ENCODE results near the gene NUP188. TPM values are rescaled to one million over a fixed set of nuclear protein-coding genes. Genes with fewer than 3 reads are reported as not detected.
"Not testable (repeated sequence)": the region's sequence is repeated elsewhere in the genome, so short reads cannot be mapped to it uniquely, and the experiment has no call there.

NUP188 gene
- total RNA-seq, 1 donor from 2014 or later, result 66.7 TPM

DNA sequence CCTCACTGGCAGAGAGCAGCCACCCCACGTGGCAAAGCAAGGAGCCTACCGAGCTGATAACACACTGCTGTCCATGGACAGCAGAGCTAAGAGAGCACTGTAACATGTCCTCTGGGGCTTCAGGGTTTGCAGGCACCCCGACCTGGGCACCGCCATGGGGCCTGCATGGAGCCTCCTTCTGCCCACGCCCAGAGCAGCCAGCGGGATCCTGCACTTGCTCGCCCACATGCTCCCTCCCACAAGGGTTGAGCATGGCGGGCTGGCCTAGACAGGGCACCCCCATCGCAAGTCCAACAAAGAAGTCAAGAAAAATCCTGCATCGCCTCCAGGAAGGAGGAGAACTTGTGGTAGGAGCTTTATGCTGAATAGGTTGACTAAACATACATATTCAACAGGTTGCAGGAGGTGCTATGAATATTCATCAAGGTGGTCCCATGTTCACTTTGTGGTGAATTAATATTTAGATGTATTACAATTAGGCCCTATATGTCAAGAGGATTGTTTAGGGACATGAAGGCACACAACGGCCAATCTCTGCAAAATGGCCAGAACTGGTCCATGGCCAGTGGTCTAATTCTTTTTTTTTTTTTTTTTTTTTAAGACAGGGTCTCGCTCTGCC, 85.2 kb downstream of the NUP188 start:
- Histone ChIP-seq H3K9ac (no peak overlapping the region), H3F3A (ENCODE audit: low read depth) (peaks cover 16% of the 10 kb centered on the region), H3K4me1 (peaks cover 4% of the 10 kb centered on the region), H3K9me3 (ENCODE audit: low read depth) (no peaks in the 10 kb centered on the region), H3K4me2 (no peak overlapping the region), H3K79me2 (ENCODE audit: low read depth) (peaks cover 11% of the 10 kb centered on the region), H3K27ac (no peak overlapping the region), H3K4me3 (no peak overlapping the region), H4K20me1 (ENCODE audit: low read depth) (peaks cover 8% of the 10 kb centered on the region), H3K36me3 (no peaks in the 10 kb centered on the region), H2AFZ (replicated peaks) (no peak overlapping the region), H3K27me3 (no peaks in the 10 kb centered on the region)
- no peak overlapping the region for H3K27ac Mint-ChIP-seq
- peaks cover 27% of the 10 kb centered on the region for H3K4me1 Mint-ChIP-seq
- H3K9me3 Mint-ChIP-seq, result no peaks in the 10 kb centered on the region
- TF ChIP-seq EZH2 (IDR thresholded peaks at IDR 0.05) (no peak), EZH2phosphoT487 (IDR thresholded peaks at IDR 0.05) (no peak)
- TF ChIP-seq, protein P1, sequence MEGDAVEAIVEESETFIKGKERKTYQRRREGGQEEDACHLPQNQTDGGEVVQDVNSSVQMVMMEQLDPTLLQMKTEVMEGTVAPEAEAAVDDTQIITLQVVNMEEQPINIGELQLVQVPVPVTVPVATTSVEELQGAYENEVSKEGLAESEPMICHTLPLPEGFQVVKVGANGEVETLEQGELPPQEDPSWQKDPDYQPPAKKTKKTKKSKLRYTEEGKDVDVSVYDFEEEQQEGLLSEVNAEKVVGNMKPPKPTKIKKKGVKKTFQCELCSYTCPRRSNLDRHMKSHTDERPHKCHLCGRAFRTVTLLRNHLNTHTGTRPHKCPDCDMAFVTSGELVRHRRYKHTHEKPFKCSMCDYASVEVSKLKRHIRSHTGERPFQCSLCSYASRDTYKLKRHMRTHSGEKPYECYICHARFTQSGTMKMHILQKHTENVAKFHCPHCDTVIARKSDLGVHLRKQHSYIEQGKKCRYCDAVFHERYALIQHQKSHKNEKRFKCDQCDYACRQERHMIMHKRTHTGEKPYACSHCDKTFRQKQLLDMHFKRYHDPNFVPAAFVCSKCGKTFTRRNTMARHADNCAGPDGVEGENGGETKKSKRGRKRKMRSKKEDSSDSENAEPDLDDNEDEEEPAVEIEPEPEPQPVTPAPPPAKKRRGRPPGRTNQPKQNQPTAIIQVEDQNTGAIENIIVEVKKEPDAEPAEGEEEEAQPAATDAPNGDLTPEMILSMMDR (IDR thresholded peaks at IDR 0.05), result no peak
- DNase-seq (ENCODE audit: low spot score), result no peak
- no peaks in the 10 kb centered on the region for H3K36me3 Mint-ChIP-seq
- H3K27me3 Mint-ChIP-seq (ENCODE audit: insufficient read depth, low read depth), result peaks cover 13% of the 10 kb centered on the region
- no peak overlapping the region for H3K4me3 Mint-ChIP-seq

DNA sequence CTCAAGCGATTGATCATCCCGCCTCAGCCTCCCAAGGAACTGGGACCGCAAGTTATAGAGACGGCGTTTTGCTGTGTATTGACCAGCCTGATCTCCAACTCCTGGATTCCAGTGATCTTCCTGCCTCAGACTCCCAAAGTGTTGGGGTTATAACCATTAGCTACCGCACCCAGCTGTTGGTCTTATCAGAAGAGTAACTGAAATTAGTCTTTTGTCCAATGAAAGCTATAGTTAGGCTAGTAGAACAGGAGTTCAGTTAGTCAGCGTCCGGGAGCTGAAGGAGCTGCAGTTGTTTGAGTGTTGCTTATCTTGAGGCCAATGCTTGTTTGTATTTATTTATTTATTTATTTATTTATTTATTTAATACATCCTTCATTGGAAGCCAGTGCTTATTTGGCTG, 85.7 kb downstream of the NUP188 start:
- peaks cover 4% of the 10 kb centered on the region for H3K4me1 ChIP-seq
- H3K27ac Mint-ChIP-seq, result no peak overlapping the region
- H3F3A ChIP-seq (ENCODE audit: low read depth), result peaks cover 16% of the 10 kb centered on the region
- no peak overlapping the region for H3K9ac ChIP-seq
- no peaks in the 10 kb centered on the region for H3K27me3 ChIP-seq
- DNase-seq (ENCODE audit: low spot score), result no peak
- no peaks in the 10 kb centered on the region for H3K9me3 Mint-ChIP-seq
- no peak overlapping the region for H3K27ac ChIP-seq
- no peaks in the 10 kb centered on the region for H3K36me3 Mint-ChIP-seq
- H3K79me2 ChIP-seq (ENCODE audit: low read depth), result peaks cover 15% of the 10 kb centered on the region
- no peak overlapping the region for H3K4me3 Mint-ChIP-seq
- no peak overlapping the region for H3K4me2 ChIP-seq
- H4K20me1 ChIP-seq (ENCODE audit: low read depth), result peaks cover 13% of the 10 kb centered on the region
- peaks cover 13% of the 10 kb centered on the region for H3K27me3 Mint-ChIP-seq (ENCODE audit: insufficient read depth, low read depth)
- no peaks in the 10 kb centered on the region for H3K36me3 ChIP-seq
- H3K4me1 Mint-ChIP-seq, result peaks cover 31% of the 10 kb centered on the region
- no peak overlapping the region for H2AFZ ChIP-seq (replicated peaks)
- no peak overlapping the region for H3K4me3 ChIP-seq
- TF ChIP-seq EZH2 (IDR thresholded peaks at IDR 0.05) (no peak), EZH2phosphoT487 (IDR thresholded peaks at IDR 0.05) (no peak)
- TF ChIP-seq, protein P1 (IDR thresholded peaks at IDR 0.05), result no peak
- H3K9me3 ChIP-seq (ENCODE audit: low read depth), result no peaks in the 10 kb centered on the region

DNA sequence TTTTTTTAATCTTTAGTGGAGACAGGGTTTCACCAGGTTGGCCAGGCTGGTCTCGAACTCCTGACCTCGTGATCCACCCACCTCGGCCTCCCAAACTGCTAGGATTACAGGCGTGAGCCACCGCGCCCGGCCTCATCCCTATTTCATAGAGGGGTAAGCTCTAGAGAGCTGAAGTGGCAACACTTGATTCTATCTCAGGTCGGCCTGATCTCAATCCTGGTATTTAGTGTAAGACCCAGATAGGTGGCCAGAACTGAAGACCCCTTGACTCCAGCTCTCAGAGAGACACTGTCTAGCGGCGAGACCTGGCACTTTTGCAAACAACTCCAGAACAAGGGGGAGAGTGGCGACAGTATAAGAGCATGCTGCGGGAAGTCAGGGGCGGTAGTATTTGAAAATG, 88.3 kb downstream of the NUP188 start:
- Mint-ChIP-seq H3K4me1 (peaks cover 22% of the 10 kb centered on the region), H3K4me3 (peak overlapping the region; percentile 98), H3K27ac (peak overlapping the region; percentile 12)
- not testable (repeated sequence) for H3K27me3 Mint-ChIP-seq (ENCODE audit: insufficient read depth, low read depth); DNase-seq (ENCODE audit: low spot score); H3K9me3 ChIP-seq (ENCODE audit: low read depth); H3K27ac ChIP-seq; H3K36me3 ChIP-seq; H3K9ac ChIP-seq; H3K4me1 ChIP-seq; H3K36me3 Mint-ChIP-seq; H3K27me3 ChIP-seq; H3K9me3 Mint-ChIP-seq
- Histone ChIP-seq H4K20me1 (ENCODE audit: low read depth) (peaks cover 13% of the 10 kb centered on the region), H3K4me2 (peak overlapping the region; percentile 61), H2AFZ (replicated peaks) (peak overlapping the region; percentile 71), H3F3A (ENCODE audit: low read depth) (peaks cover 16% of the 10 kb centered on the region), H3K79me2 (ENCODE audit: low read depth) (peaks cover 35% of the 10 kb centered on the region), H3K4me3 (peak overlapping the region; percentile 33)

DNA sequence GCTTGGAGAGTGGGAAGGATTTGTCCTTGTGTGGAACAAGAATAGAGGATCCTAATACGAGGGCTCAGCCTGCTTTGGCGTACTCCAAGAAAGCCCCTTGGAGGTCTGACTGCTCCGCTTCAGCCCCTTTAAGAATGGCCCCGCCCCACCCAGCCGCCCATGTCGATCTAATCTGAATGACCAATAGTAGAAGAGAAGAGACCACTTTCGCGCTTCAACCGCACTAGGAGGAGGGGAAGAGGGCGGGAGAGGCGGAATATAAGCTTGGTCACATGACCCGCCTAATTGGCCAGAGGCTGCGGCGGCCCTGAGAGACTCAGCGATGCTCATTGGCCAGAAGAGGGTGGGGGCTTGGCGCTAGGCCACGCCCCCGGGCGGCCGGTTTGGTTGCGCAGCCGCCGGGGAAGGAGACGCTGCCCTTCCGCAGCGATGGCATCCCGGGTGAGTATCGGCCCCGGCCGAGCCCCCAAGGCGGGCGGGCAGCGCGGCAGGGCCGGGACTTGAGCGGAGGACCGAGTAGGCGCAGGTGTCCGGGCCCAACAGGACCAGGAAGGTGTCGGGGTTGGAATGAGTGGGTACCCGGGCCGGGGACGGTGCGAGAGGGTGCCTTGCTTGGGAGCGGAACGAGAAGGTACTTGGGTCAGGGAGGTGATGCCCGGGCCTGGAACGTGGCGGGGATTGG, 88.9 kb downstream of the NUP188 start, which contains the start of gene MIGA2:
Gene MIGA2, plus strand, starts transcription at position 386 of the 682 bp plus-strand sequence. CDS start 3,969 bp downstream, outside the sequence.
- H3K4me3 Mint-ChIP-seq, result peak within 1 kb of the TSS; percentile 98
- peaks cover 13% of the 10 kb centered on the region for H4K20me1 ChIP-seq (ENCODE audit: low read depth)
- no peaks in the 10 kb centered on the region for H3K36me3 ChIP-seq
- H3K4me2 ChIP-seq, result peak within 1 kb of the TSS; percentile 96
- peaks cover 35% of the 10 kb centered on the region for H3K79me2 ChIP-seq (ENCODE audit: low read depth)
- peak within 1 kb of the TSS; percentile 63 for H3K9ac ChIP-seq
- H3K27ac ChIP-seq, result no peak within 1 kb of the TSS
- H3K9me3 ChIP-seq (ENCODE audit: low read depth), result no peaks in the 10 kb centered on the region
- no peak for TF ChIP-seq EZH2phosphoT487 (IDR thresholded peaks at IDR 0.05)
- TF ChIP-seq EZH2 (IDR thresholded peaks at IDR 0.05), result no peak
- TF ChIP-seq, protein P1 (IDR thresholded peaks at IDR 0.05), result no peak
- H3K4me1 ChIP-seq, result peaks cover 4% of the 10 kb centered on the region
- H3K4me3 ChIP-seq, result peak within 1 kb of the TSS; percentile 72
- peak within 1 kb of the TSS; percentile 48 for H3K27ac Mint-ChIP-seq
- H3K36me3 Mint-ChIP-seq, result no peaks in the 10 kb centered on the region
- peak within 1 kb of the TSS; percentile 71 for H2AFZ ChIP-seq (replicated peaks)
- H3K9me3 Mint-ChIP-seq, result no peaks in the 10 kb centered on the region
- peaks cover 8% of the 10 kb centered on the region for H3K27me3 Mint-ChIP-seq (ENCODE audit: insufficient read depth, low read depth)
- H3F3A ChIP-seq (ENCODE audit: low read depth), result peaks cover 14% of the 10 kb centered on the region
- DNase-seq (ENCODE audit: low spot score), result peak; percentile 100
- H3K27me3 ChIP-seq, result no peaks in the 10 kb centered on the region
- peaks cover 22% of the 10 kb centered on the region for H3K4me1 Mint-ChIP-seq
